Activated T-cell treated with anti-CD3 and anti-CD28 coated beads, Interleukin-2, amount 50 U/mL, for 1 hour (primary cell): ENCODE data around the gene CENPP.

Experiments
- DNase-seq: peaks from one replicate; pipeline ENCODE4 v3.0.0-alpha.2; 2020

Gene CENPP

DNA sequence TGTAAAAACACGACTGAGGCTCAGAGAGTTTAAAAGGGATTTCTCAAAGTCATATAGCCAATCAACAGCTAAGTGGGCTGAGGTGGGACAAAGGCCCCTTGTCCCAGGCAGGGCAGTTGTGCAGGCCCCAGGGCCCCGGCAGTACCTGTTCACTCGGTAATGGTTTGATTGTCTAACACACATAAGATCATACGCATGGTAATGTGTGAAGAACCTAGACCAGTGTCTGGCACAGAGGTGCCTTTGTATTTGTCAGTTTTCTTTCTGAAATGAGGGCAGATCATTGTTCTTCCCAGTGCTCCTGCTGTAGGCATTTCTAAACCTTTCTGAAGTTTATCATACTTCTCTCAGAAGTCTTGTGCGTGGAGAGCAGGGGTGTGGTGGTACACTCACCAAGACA is 277.3 kb downstream of the CENPP start:
- no peak for DNase-seq

- DNase-seq: no peak
Measured at GRCh38 chr9:92603990-92604389, 278.2 kb downstream of the CENPP start.

DNA sequence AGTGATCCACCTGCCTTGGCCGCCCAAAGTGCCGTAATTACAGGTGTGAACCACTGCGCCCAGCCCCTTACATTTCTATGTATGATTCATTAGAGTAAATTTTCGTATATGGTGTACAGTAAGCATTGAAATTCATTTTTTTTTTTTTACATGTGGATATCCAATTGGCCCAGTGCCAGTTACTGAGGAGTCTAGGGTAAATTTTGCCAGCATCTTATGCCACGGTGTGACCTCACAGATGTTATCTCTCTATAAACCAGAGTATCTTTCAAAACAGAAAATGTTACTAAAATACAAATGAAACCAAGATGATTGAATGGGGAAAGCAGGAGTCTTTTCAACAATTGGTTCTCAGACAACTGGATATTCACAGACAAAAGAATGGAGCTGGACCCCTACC is 279.5 kb downstream of the CENPP start:
- DNase-seq: no peak

- no peak for DNase-seq
Measured at GRCh38 chr9:92607088-92607487, 281.3 kb downstream of the CENPP start.

DNA sequence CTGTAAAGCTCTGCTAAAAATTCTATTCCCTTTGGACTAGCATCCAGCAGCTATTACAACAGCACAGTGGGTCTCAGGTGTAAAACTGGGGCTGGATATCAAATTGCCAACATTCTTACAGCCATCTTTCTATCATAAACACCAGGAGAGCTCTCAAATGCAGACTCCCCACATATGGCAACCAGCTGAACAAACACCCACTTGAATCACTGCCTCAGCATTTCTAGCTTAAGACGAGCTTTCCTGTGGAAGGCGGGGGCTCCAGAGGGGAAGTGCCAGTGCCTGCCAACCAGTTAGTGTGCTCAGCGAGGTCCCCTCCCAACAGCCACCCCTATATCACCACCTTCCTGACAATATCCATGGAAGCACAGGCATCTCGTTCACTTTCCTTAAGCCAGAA is 282.0 kb downstream of the CENPP start:
- DNase-seq: no peak

DNA sequence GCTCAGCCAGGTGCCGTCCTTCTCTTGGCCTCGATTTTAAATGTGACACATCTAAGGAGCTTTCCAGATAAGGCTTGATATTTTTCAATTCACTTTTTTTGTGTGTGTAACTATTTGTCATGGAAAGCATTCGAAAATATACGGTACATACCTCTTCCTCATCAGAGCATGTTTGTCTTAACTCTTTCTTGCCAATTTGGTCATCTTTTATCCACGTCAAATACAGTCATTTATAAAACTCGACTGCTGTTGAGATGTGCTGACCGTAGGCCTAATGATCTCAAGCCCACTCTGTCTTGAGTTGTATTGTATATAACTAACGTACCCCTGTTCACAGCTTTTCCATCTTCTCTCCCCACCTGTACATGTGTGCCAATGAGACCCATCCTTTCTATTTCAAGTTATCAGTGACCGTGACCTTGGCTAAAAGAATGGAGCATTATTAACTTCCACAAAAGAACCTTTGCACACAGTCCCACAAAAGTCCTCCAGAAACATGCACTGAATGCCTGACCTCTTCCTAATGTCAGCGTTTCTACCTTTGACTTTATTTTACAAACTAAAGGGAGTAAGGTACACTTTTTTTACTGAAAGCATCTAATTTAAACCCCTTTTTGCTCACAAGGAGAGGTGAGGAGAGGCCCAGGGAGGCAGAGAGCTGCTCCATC is 282.6 kb downstream of the CENPP start:
- DNase-seq: no peak

GRCh38 chr9:92608909-92609445 is 283.2 kb downstream of the CENPP start:
- DNase-seq: no peak

- no peak for DNase-seq
Measured at GRCh38 chr9:92610470-92611420, 285.0 kb downstream of the CENPP start.

DNA sequence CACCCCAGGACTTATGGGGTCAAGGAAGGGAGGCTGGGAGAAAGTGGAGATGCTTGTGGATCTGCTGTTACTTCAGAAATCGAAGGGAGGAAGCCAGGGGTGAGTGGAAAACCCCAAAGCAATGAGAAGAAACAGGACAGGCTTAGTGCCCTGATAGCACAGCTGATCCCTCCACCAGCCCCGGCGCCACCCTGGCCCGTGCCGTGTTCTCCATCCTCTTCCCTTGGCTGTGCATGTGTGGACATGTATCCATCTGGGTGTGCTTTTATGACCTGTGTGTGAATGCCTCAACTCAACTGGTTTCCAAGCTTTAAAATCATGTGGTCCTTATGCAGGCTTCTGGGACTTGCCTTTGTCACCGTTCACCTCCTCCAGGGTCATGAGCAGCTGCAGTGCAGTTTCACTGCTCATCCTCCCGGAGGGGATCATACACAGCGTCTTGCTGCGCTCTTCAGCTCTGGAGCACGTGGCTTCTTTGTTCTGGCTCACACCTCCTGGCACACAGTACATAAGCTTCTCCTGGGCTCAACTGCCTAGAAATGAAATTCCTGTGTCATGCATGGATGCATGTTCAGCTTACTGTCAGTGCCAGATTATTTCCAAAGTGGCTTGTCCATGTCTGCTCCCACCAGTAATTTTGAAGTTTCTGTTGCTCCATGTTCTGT is 286.0 kb downstream of the CENPP start:
- DNase-seq: no peak

DNA sequence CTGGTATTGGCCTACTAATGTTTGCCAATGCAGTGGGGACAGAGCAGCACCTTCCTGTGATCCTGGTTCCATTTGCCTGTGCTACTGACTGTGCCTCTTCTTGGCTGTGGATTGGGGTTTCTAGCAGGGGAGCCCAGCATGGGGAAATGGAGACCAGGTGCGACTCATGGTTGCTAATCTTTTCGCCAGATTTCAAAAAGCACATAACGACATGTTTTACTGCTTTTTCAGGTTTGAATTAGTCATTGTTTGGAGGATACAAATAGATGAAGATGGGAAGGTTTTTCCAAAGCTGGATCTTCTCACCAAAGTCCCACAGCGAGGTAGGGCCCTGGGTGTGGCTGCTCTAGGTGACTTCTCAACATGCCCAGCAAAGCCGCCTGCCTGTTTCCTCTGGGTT is 286.5 kb downstream of the CENPP start:
- no peak for DNase-seq

GRCh38 chr9:92612816-92613215 is 287.1 kb downstream of the CENPP start:
- no peak for DNase-seq

- no peak for DNase-seq
Measured at GRCh38 chr9:92613268-92614122, 287.7 kb downstream of the CENPP start.

- DNase-seq: no peak
Measured at GRCh38 chr9:92614123-92614510, 288.4 kb downstream of the CENPP start.

GRCh38 chr9:92614763-92615461 is 289.2 kb downstream of the CENPP start:
- no peak for DNase-seq

- no peak for DNase-seq
Measured at GRCh38 chr9:92615790-92616189, 290.0 kb downstream of the CENPP start.

GRCh38 chr9:92616199-92616641 is 290.5 kb downstream of the CENPP start:
- no peak for DNase-seq

DNA sequence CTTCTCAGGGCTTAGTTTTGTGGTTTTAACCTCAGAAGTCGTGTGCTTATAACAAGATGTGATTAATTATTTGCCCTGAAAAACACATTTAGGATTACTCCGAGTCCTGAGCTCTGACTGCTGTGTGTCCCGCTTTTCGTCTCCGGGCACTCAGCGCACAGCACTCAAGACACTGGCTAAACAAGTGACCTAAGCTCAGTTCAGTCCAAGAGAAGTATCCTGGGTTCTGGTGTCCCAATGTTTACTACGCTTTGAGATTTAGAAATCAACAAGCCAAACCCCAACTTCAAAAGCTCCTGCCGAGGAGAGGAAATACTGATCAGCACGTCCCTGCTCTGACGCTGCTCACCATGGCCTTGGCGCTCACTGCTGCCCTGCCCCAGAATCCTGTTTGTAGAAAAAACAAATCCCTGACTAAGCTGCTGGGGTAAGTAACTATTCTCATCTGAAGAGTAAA is 290.9 kb downstream of the CENPP start:
- no peak for DNase-seq

DNA sequence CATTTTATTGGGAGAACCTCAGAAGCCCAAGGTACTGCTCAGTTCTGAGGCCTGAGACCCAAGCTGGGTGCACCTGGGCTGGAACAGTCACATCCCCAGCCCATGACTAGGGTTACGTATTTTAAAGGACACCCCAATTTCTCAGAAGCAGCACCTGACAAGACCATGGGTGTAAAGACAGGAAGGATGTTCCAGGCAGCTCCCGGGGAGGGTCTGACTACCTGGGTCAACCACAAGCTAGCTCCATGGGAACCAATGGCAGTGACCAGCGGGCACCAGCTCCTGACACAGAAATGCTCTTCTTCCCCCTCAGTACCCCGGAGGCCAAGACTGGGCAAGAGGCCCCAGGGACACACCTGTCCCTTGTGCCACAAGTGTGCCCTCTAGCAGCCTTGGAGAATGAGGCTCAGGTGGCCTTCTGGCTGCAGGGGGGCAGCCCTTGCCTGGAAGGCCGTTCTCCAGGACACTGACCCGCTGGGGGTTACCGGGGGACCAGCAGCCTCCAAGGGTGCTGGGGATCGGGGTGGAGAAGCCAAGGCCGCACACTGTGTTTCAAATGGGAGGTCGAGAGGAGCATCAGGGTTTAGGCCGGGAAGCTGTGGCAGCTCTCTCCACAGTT is 291.6 kb downstream of the CENPP start:
- DNase-seq: no peak

- no peak for DNase-seq
Measured at GRCh38 chr9:92617951-92618510, 292.3 kb downstream of the CENPP start.

GRCh38 chr9:92618633-92619225 is 293.0 kb downstream of the CENPP start:
- DNase-seq: no peak
